ENCODE data around the gene EPB41L2. TPM values are rescaled to one million over a fixed set of nuclear protein-coding genes. Genes with fewer than 3 reads are reported as not detected.

EPB41L2 gene
- total RNA-seq, 1 experiment from 2014 or later, result 22.5 TPM

DNA sequence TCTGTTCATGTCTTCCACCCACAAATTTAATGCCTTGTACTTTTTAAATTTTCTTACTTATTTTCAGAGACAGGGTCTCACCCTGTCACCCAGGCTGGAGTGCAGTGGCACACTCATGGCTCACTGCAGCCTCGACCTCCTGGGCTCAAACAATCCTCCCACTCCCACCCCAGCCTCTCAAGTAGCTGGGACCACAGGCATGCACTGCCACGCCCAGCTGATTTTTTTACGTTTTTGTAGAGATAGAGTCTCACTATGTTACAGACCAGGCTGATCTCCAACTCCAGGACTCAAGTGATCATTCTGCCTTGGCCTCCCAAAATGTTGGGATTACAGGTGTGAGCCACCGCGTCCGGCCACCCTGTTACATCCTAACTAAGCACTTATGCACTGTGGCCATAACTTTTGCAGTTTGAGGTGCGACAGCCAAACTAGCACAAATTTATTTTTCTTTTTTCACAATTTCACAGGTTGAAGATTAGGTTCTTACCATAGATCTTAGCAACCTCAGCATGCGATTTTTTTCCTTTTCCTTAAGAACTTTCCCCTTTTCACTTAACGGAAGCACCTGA is 92.1 kb downstream of the EPB41L2 start:
- TF ChIP-seq, protein P1, sequence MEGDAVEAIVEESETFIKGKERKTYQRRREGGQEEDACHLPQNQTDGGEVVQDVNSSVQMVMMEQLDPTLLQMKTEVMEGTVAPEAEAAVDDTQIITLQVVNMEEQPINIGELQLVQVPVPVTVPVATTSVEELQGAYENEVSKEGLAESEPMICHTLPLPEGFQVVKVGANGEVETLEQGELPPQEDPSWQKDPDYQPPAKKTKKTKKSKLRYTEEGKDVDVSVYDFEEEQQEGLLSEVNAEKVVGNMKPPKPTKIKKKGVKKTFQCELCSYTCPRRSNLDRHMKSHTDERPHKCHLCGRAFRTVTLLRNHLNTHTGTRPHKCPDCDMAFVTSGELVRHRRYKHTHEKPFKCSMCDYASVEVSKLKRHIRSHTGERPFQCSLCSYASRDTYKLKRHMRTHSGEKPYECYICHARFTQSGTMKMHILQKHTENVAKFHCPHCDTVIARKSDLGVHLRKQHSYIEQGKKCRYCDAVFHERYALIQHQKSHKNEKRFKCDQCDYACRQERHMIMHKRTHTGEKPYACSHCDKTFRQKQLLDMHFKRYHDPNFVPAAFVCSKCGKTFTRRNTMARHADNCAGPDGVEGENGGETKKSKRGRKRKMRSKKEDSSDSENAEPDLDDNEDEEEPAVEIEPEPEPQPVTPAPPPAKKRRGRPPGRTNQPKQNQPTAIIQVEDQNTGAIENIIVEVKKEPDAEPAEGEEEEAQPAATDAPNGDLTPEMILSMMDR (IDR thresholded peaks at IDR 0.05; ENCODE audit: unreplicated experiment), result no peak
- H3K27me3 Mint-ChIP-seq (ENCODE audit: insufficient read depth, unreplicated experiment), result no peaks in the 10 kb centered on the region

DNA sequence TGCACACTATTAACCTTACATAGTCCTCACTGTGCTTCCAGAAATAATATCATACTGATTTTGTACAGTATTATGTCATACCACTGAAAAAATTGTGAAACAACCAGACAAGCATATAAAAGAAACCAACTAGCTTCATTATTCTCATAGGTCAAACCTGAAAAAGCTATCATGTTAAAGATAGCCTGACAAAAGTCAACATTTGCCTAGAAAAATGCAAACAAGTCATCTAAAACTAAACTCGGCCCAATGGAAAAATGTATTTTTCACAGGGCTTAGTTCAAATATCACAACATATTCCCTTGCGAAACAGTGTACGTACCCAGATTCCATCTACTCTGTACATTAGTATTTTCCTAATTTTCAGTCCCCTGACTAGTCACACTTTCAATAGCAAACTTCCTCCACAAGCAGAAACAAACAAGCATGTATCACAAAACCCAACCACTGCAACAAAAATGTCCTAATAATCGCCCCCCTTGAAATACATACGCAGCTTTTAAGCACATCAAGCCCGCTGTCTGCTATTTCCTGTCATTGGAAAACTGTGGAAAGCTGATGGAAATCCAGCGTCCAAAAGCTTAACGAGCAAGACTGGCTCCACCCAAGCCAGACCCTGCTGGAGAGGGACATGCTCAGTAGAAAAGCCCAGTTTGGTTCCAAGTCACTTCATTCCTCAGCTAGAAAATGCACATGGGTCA is 93.1 kb downstream of the EPB41L2 start:
- TF ChIP-seq, protein P1 (IDR thresholded peaks at IDR 0.05; ENCODE audit: unreplicated experiment), result no peak
- Mint-ChIP-seq H3K4me3 (ENCODE audit: unreplicated experiment) (no peak overlapping the region), H3K27ac (ENCODE audit: low read depth, unreplicated experiment) (peak overlapping the region; percentile 55), H3K27me3 (ENCODE audit: insufficient read depth, unreplicated experiment) (no peaks in the 10 kb centered on the region), H3K9me3 (ENCODE audit: unreplicated experiment) (no peaks in the 10 kb centered on the region), H3K36me3 (ENCODE audit: insufficient read depth, unreplicated experiment) (no peaks in the 10 kb centered on the region), H3K4me1 (ENCODE audit: insufficient read depth, unreplicated experiment) (peaks cover 7% of the 10 kb centered on the region)
- POLR2A ChIA-PET, result no interaction called here
- intact Hi-C loops (cut with micrococcal nuclease), result no loop called here
- no TSS peak for BruUV-seq (replicated peaks)
- no peak for DNase-seq (ENCODE audit: unreplicated experiment)
- CTCF ChIA-PET, result interaction anchor here (0.6 to 1.3 kb wide), 3 partner anchors 14 to 97 kb away, joined by 3 to 6 read pairs (median 3); no protein-coding TSS in a partner anchor

More for the DNA sequence above, 92.1 kb downstream of the EPB41L2 start:
- CTCF ChIA-PET, result no interaction called here
- no TSS peak for BruUV-seq (replicated peaks)
- peaks cover 7% of the 10 kb centered on the region for H3K4me1 Mint-ChIP-seq (ENCODE audit: insufficient read depth, unreplicated experiment)
- H3K27ac Mint-ChIP-seq (ENCODE audit: low read depth, unreplicated experiment), result no peak overlapping the region
- POLR2A ChIA-PET, result no interaction called here
- intact Hi-C loops (cut with micrococcal nuclease), result no loop called here
- DNase-seq (ENCODE audit: unreplicated experiment), result no peak
- H3K4me3 Mint-ChIP-seq (ENCODE audit: unreplicated experiment), result no peak overlapping the region
- no peaks in the 10 kb centered on the region for H3K36me3 Mint-ChIP-seq (ENCODE audit: insufficient read depth, unreplicated experiment)
- no peaks in the 10 kb centered on the region for H3K9me3 Mint-ChIP-seq (ENCODE audit: unreplicated experiment)

DNA sequence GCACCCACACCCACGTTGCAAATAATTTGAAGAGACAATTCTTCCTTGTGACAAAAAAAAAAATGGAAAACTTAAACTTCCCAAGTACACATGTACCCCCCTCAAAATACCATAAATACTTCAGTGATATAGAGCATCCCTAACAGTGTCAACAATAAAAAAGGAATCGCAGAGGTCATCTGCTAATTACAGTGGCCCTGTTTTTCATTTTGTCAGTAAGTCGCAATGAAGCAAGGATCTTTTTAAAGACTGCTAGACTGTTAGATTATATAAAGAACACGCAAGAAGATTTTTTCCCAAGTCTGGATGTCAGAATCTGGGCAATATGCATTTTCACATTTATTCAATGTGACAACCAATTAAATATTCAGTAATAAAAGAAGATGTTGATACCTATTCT is 93.9 kb downstream of the EPB41L2 start:
- Mint-ChIP-seq H3K36me3 (ENCODE audit: insufficient read depth, unreplicated experiment) (no peaks in the 10 kb centered on the region), H3K4me3 (ENCODE audit: unreplicated experiment) (no peak overlapping the region), H3K9me3 (ENCODE audit: unreplicated experiment) (no peaks in the 10 kb centered on the region), H3K27me3 (ENCODE audit: insufficient read depth, unreplicated experiment) (no peaks in the 10 kb centered on the region), H3K27ac (ENCODE audit: low read depth, unreplicated experiment) (no peak overlapping the region), H3K4me1 (ENCODE audit: insufficient read depth, unreplicated experiment) (peaks cover 7% of the 10 kb centered on the region)
- TF ChIP-seq, protein P1 (IDR thresholded peaks at IDR 0.05; ENCODE audit: unreplicated experiment), result no peak
- DNase-seq (ENCODE audit: unreplicated experiment), result no peak
- intact Hi-C loops (cut with micrococcal nuclease), result no loop called here
- CTCF ChIA-PET, result interaction anchor here (0.8 to 1.3 kb wide), 3 partner anchors 12 to 96 kb away, joined by 3 read pairs; no protein-coding TSS in a partner anchor
- BruUV-seq (replicated peaks), result no TSS peak
- POLR2A ChIA-PET, result no interaction called here

DNA sequence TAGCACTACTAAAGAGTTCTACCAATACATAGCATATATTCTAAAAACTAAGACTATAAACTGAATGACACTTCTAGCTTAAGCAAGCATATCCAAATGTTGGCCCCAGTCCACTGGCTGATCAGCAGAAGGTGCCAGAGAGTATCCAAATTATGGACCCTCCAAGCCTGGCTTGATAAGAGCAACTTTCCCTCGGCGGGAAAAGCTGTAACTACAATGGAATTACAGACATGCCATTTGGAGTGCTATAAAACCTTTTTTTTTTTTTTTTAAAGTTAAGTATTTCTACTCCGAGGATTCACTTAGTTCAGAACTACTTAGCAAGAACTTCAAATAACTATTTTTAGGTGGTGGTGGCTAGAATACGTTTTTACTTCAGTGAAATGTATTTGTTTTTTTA is 94.6 kb downstream of the EPB41L2 start:
- POLR2A ChIA-PET, result no interaction called here
- no TSS peak for BruUV-seq (replicated peaks)
- Mint-ChIP-seq H3K4me3 (ENCODE audit: unreplicated experiment) (no peak overlapping the region), H3K36me3 (ENCODE audit: insufficient read depth, unreplicated experiment) (no peaks in the 10 kb centered on the region), H3K4me1 (ENCODE audit: insufficient read depth, unreplicated experiment) (peaks cover under 1% of the 10 kb centered on the region), H3K27ac (ENCODE audit: low read depth, unreplicated experiment) (no peak overlapping the region), H3K9me3 (ENCODE audit: unreplicated experiment) (no peaks in the 10 kb centered on the region), H3K27me3 (ENCODE audit: insufficient read depth, unreplicated experiment) (no peaks in the 10 kb centered on the region)
- CTCF ChIA-PET, result interaction anchor here (0.7 to 1.3 kb wide), 2 partner anchors 11 to 486 kb away, joined by 3 read pairs; no protein-coding TSS in a partner anchor
- TF ChIP-seq, protein P1 (IDR thresholded peaks at IDR 0.05; ENCODE audit: unreplicated experiment), result no peak
- no peak for DNase-seq (ENCODE audit: unreplicated experiment)
- intact Hi-C loops (cut with micrococcal nuclease), result no loop called here
